ENCODE results near the gene TP73.
"Not testable (repeated sequence)": the region's sequence is repeated elsewhere in the genome, so short reads cannot be mapped to it uniquely, and the experiment has no call there.

The TP73 gene

DNA sequence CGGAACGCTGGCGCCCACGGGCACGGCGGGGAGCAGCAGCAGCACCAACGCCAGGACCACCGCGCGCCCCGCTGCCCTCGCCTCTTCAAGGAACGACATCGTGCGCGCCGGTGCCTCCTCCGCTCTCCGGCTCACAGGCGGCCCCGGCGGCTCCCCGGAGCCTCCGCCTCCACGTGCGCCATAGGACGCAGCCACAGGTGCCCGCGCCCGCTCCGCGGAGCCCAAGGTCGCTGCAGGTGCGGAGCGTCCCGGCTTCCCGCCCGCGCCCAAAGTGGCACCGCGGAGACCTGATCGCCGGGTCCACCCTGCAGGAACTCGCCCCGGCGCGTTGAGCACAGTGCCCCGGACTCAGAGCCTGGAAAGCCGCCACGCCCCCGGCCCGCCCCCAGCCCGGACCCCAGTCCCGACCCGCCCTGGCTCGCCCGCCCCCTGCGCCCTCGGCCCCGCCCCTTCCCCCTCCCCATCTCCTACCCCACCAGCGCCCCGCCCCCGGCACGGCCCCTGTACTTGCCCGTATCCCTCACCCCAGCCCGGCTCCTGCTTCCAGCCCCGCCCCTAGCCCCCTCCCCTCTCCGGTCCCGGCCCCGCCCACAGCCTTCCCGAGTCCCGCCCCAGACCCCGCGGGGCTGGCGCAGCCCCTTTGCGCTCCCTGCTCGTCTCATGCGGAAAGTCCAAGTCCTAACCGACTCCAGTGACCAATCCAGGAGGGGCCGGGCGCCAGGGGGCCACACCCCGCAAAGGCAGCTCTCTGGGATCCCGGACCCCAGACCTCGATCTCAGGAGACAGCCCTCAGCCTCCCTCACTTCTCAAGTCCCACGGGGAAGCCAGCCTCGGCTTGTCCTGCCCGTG lies 40.9 kb upstream of the TP73 start, which contains the start of gene MEGF6:
Gene MEGF6 (minus strand): TSS at position 339 of the 850 bp plus-strand sequence. CDS start 240 bp downstream, at position 99.
- TF ChIP-seq GATA1 (IDR thresholded peaks at IDR 0.05; ENCODE audit: low read depth, low read length): no peak
- no peak for TF ChIP-seq POLR2A (IDR thresholded peaks at IDR 0.05; ENCODE audit: low read length)
- peak in 1 of 2 experiments; percentile 5 for DNase-seq

DNA sequence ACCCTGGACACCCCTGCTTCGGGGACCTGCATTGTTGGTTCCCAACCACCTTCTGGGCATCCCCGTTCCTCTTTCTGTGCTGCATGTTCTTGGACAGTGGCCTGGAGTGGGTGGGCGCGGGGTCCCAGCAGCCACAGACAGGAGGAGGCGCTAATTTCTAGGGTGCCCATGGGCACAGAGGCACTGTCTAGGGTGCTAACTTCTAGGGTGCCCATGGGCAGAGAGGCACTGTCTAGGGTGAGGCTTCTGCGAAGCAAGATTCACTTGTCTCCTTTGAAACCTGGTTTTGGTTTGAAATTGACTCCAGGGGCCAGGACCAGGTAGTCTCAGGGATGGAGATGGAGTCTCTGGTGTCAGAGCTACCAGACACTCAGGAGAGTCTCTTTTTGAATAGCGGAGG lies 40.2 kb upstream of the TP73 start:
- no peak for TF ChIP-seq GATA1 (IDR thresholded peaks at IDR 0.05; ENCODE audit: low read depth, low read length)
- no peak for TF ChIP-seq POLR2A (IDR thresholded peaks at IDR 0.05; ENCODE audit: low read length)
- DNase-seq: no peak

GRCh38 chr1:3614755-3615742 lies 37.3 kb upstream of the TP73 start:
- TF ChIP-seq POLR2A (IDR thresholded peaks at IDR 0.05; ENCODE audit: low read length) (no peak), GATA1 (IDR thresholded peaks at IDR 0.05; ENCODE audit: low read depth, low read length) (no peak)
- DNase-seq: peak in 1 of 2 experiments; percentile 6

DNA sequence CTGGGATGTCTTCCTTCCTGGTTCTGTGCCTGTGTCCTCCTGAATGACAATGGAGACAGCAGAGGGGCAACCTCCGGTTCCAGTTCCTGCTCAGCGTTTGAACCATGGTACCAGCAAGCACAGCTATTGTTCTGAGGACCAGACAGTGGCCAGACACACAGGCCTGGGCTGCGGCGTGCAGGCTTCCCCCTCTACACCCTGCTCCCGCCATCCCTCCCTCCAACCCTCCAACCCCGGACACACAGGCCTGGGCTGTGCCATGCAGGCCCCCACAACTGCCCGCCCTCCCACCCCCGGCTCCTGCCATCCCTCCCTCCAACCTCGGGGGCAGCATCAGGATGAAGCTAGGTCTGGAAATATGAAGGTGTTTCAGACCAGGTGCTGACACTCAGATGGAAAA lies 35.5 kb upstream of the TP73 start:
- TF ChIP-seq GATA1 (IDR thresholded peaks at IDR 0.05; ENCODE audit: low read depth, low read length) (no peak), POLR2A (IDR thresholded peaks at IDR 0.05; ENCODE audit: low read length) (no peak)
- DNase-seq: no peak

DNA sequence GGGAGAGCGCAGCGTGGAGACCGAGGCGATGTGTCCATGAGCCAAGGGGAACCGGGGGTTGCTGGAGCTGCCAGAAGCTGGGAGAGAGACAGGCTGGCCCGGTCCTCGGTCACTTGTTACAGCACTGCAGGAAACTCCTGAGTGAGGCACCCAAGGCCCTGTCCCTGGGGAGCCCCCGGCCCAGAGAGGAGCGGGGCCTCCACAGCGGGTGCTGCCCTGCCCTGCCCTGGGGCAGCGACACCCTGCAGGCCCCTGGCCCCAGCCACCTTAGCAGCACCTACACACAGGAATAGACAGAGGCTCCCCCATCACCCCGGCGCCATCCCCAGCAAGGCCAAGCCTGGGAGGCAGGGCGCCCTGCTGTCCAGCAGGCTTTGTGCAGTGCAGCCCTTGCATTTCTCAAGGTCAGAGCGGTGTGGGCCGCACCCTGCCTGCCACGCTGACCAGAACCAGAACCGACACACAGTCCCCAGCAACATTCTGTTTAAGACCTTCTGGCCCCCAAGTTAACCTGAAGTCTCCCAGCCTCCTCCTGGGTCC lies 34.4 kb upstream of the TP73 start:
- TF ChIP-seq GATA1 (IDR thresholded peaks at IDR 0.05; ENCODE audit: low read depth, low read length) (no peak), POLR2A (IDR thresholded peaks at IDR 0.05; ENCODE audit: low read length) (no peak)
- no peak for DNase-seq

- TF ChIP-seq GATA1 (IDR thresholded peaks at IDR 0.05; ENCODE audit: low read depth, low read length): no peak
- TF ChIP-seq POLR2A (IDR thresholded peaks at IDR 0.05; ENCODE audit: low read length): no peak
- no peak for DNase-seq
Observed at GRCh38 chr1:3618531-3618880, 33.8 kb upstream of the TP73 start.

- peak; percentile 83 to 88 for DNase-seq
- TF ChIP-seq POLR2A (IDR thresholded peaks at IDR 0.05; ENCODE audit: low read length) (no peak), GATA1 (IDR thresholded peaks at IDR 0.05; ENCODE audit: low read depth, low read length) (no peak)
Observed at GRCh38 chr1:3618881-3619671, 33.2 kb upstream of the TP73 start.

DNA sequence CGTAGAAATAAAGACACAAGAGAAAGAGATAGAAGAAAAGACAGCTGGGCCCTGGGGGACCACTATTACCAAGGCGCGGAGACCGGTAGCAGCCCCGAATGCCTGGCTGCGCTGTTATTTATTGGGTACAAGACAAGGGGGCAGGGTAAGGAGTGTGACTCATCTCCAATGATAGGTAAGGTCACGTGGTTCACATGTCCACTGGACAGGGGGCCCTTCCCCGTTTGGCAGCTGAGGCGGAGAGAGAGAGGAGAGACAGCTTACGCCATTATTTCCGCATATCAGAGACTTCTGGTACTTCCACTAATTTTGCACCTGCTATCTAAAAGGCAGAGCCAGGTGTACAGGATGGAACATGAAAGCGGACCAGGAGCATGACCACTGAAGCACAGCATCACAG lies 31.6 kb upstream of the TP73 start:
- no peak for DNase-seq
- TF ChIP-seq GATA1 (IDR thresholded peaks at IDR 0.05; ENCODE audit: low read depth, low read length) (no peak), POLR2A (IDR thresholded peaks at IDR 0.05; ENCODE audit: low read length) (no peak)

GRCh38 chr1:3621151-3621671 lies 31.1 kb upstream of the TP73 start:
- peak; percentile 19 to 41 for DNase-seq

DNA sequence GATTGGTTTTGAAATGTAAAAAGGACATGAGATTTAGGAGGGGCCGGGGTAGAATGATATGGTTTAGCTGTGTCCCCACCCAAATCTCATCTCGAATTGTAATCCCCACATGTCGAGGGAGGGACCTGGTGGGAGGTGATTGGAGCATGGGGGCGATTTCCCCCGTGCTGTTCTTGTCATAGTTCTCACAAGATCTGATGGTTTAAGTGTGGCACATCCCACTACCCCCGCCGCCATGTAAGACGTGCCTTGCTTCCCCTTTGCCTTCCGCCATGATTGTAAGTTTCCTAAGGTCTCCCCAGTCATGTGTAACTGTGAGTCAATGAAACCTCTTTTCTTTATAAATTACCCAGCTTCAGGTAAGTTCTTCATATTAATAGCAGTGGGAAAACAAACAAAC lies 30.2 kb upstream of the TP73 start:
- DNase-seq: not testable (repeated sequence)

GRCh38 chr1:3623441-3624199 lies 28.7 kb upstream of the TP73 start:
- TF ChIP-seq GATA1 (IDR thresholded peaks at IDR 0.05; ENCODE audit: low read depth, low read length) (no peak), POLR2A (IDR thresholded peaks at IDR 0.05; ENCODE audit: low read length) (no peak)
- DNase-seq: no peak

- TF ChIP-seq GATA1 (IDR thresholded peaks at IDR 0.05; ENCODE audit: low read depth, low read length) (no peak), POLR2A (IDR thresholded peaks at IDR 0.05; ENCODE audit: low read length) (no peak)
Observed at GRCh38 chr1:3624200-3625136, 27.8 kb upstream of the TP73 start, which contains the start of gene TPRG1L. Gene TPRG1L (plus strand): TSS chr1:3625015. CDS start chr1:3625073, 58 bp downstream.

More at GRCh38 chr1:3624200-3625136, 27.8 kb upstream of the TP73 start, which contains the start of gene TPRG1L:
- peak; percentile 97 to 99 for DNase-seq
